Neural cell (in vitro differentiated cells): ENCODE measurements around the gene PSMG1.

Experiments used
- POLR2AphosphoS5 ChIP-seq: IDR thresholded peaks from 2 replicates; pipeline ENCODE4 v1.6.1; 2012
- TF ChIP-seq, protein P1 (sequence below): fragments of 450-650 bp; IDR thresholded peaks from 2 replicates; pipeline ENCODE4 v1.5.1; 2014; ENCODE audit warnings: antibody characterized with exemption, mild to moderate bottlenecking, moderate library complexity; ENCODE audit not compliant: poor library complexity, severe bottlenecking

DNA sequence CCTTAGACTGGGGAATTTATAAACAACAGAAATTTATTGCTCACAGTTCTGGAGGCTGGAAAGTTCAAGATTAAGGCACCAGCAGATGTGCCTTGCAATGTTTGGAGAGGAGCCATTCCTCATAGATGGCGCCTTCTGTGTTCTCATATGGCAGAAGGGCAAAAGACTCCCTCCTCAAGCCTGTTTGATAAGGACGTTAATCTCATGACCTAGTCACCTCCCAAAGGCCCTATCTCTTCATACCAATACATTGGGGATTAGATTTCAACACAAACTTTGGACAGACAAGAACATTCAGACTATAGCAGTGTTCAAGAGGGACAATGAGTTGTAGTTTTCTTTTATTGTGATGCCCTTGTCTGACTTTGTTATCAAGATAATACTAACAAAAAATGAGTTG is 34.3 kb downstream of the PSMG1 start:
- TF ChIP-seq, protein P1, sequence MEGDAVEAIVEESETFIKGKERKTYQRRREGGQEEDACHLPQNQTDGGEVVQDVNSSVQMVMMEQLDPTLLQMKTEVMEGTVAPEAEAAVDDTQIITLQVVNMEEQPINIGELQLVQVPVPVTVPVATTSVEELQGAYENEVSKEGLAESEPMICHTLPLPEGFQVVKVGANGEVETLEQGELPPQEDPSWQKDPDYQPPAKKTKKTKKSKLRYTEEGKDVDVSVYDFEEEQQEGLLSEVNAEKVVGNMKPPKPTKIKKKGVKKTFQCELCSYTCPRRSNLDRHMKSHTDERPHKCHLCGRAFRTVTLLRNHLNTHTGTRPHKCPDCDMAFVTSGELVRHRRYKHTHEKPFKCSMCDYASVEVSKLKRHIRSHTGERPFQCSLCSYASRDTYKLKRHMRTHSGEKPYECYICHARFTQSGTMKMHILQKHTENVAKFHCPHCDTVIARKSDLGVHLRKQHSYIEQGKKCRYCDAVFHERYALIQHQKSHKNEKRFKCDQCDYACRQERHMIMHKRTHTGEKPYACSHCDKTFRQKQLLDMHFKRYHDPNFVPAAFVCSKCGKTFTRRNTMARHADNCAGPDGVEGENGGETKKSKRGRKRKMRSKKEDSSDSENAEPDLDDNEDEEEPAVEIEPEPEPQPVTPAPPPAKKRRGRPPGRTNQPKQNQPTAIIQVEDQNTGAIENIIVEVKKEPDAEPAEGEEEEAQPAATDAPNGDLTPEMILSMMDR: no peak
- no peak for TF ChIP-seq POLR2AphosphoS5
